ENCODE results near the gene BCAS1. TPM values are rescaled to one million over a fixed set of nuclear protein-coding genes. Genes with fewer than 3 reads are reported as not detected.

The BCAS1 gene
- total and polyA plus RNA-seq, 10 donors, result 0.23 to 1.3 (median 0.55) TPM; not detected in 2

DNA sequence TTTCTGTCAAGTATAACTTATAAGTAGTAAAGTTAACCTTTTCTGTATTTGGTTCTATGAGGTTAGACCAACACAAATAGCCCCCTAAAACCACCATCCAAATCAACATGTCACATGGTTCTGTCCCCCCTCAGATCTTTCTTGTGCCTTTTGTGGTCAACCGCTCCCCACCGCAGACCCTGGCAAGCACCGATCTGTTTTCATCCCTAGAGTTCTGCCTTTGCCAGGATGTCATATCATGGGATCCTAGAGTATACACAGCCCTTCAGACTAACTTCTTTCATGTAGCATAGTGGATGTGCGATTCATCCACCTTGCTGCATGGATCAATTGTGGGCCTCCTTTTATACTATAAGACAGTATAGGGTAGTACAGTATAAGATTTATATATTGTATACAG, 124.3 kb downstream of the BCAS1 start:
- DNase-seq, result no peak
- no peaks in the 10 kb centered on the region for H3K36me3 ChIP-seq
- 80 to 93% (median 88%) methylated on average over 4 of the region's 4 CpGs for WGBS, 5 donors

DNA sequence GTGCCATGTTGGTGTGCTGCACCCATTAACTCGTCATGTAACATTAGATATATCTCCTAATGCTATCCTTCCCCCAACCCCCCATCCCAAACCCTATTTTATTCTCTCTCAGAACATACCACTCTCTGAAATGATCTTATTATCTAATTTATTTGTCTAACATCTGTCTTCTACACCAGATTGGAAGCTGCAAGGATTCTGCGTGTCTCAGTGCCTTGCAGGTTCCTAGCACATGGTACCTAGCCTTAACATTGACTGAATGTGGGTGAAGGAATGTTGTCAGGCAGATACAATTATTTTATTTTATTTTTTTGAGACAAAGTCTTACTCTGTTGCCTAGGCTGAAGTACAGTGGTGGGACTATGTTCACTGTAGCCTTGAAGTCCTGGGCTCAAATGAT, 124.9 kb downstream of the BCAS1 start:
- H3K4me1 ChIP-seq, result peaks cover 32 to 66% (median 55%) of the 10 kb centered on the region in 6 donors
- no peak for DNase-seq
- H3K27me3 ChIP-seq (replicated peaks in 1 of 7), result no peaks in the 10 kb centered on the region
- intact Hi-C loops (cut with DNase I; ENCODE audit: low total_unique reads), result loop anchor here (10.0 kb wide), 1 partner anchor 531 kb away; no protein-coding TSS in a partner anchor
- TF ChIP-seq POLR2AphosphoS5 (IDR thresholded peaks at IDR 0.05), result no peak
- TF ChIP-seq, protein P1, sequence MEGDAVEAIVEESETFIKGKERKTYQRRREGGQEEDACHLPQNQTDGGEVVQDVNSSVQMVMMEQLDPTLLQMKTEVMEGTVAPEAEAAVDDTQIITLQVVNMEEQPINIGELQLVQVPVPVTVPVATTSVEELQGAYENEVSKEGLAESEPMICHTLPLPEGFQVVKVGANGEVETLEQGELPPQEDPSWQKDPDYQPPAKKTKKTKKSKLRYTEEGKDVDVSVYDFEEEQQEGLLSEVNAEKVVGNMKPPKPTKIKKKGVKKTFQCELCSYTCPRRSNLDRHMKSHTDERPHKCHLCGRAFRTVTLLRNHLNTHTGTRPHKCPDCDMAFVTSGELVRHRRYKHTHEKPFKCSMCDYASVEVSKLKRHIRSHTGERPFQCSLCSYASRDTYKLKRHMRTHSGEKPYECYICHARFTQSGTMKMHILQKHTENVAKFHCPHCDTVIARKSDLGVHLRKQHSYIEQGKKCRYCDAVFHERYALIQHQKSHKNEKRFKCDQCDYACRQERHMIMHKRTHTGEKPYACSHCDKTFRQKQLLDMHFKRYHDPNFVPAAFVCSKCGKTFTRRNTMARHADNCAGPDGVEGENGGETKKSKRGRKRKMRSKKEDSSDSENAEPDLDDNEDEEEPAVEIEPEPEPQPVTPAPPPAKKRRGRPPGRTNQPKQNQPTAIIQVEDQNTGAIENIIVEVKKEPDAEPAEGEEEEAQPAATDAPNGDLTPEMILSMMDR (IDR thresholded peaks at IDR 0.05 in 8 of 11, conservative IDR thresholded peaks at IDR 0.05 in 3 of 11), result no peak
- TF ChIP-seq POLR2A (IDR thresholded peaks at IDR 0.05), result no peak
- no peak overlapping the region for H3K4me3 ChIP-seq
- 88 to 99% (median 97%) methylated on average over 2 of the region's 2 CpGs for WGBS, 5 donors
- no peaks in the 10 kb centered on the region for H3K36me3 ChIP-seq
- no peaks in the 10 kb centered on the region for H3K9me3 ChIP-seq
- H3K27ac ChIP-seq, result no peak overlapping the region

More for the DNA sequence above, 124.3 kb downstream of the BCAS1 start:
- no peak overlapping the region for H3K4me3 ChIP-seq
- no peak overlapping the region for H3K27ac ChIP-seq
- H3K27me3 ChIP-seq (replicated peaks in 1 of 7), result no peaks in the 10 kb centered on the region
- peaks cover 27 to 60% (median 49%) of the 10 kb centered on the region in 6 donors for H3K4me1 ChIP-seq
- intact Hi-C loops (cut with DNase I; ENCODE audit: low total_unique reads), result loop anchor here (10.0 kb wide), 1 partner anchor 531 kb away; no protein-coding TSS in a partner anchor
- H3K9me3 ChIP-seq, result no peaks in the 10 kb centered on the region
- TF ChIP-seq POLR2AphosphoS5 (IDR thresholded peaks at IDR 0.05) (no peak), POLR2A (IDR thresholded peaks at IDR 0.05) (no peak)
- TF ChIP-seq, protein P1 (IDR thresholded peaks at IDR 0.05 in 8 of 11, conservative IDR thresholded peaks at IDR 0.05 in 3 of 11), result no peak

DNA sequence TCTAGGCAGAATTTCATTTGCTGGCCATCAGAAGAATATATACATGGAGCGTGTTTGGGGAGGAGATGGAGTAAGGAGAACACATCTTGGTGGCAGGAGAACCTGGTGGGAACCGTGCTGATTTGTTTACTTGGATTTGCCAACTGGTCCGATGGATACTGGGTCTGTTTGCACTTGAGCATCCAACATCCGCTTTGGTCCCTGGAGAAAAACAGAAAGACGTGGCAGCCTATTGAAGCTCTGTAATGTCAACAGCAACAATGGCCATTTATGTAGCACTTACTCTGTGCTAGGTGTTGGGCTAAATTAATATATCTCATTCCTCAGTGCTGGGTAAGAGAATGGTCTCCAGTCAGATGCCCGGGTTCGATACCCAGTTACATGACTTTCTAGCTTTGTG, 125.6 kb downstream of the BCAS1 start:
- TF ChIP-seq, protein P1 (IDR thresholded peaks at IDR 0.05 in 8 of 11, conservative IDR thresholded peaks at IDR 0.05 in 3 of 11), result no peak
- TF ChIP-seq POLR2A (IDR thresholded peaks at IDR 0.05) (no peak), POLR2AphosphoS5 (IDR thresholded peaks at IDR 0.05) (no peak)
- no peaks in the 10 kb centered on the region for H3K9me3 ChIP-seq
- no peak overlapping the region for H3K4me3 ChIP-seq
- intact Hi-C loops (cut with DNase I; ENCODE audit: low total_unique reads), result loop anchor here (5.0 to 10.0 kb wide), 2 partner anchors 367 to 530 kb away; no protein-coding TSS in a partner anchor
- H3K4me1 ChIP-seq, result peaks cover 35 to 66% (median 57%) of the 10 kb centered on the region in 6 donors
- H3K27ac ChIP-seq, result no peak overlapping the region
- WGBS, 5 donors, result 86 to 95% (median 87%) methylated on average over 7 of the region's 7 CpGs
- no peaks in the 10 kb centered on the region for H3K27me3 ChIP-seq (replicated peaks in 1 of 7)
- no peak for DNase-seq
- H3K36me3 ChIP-seq, result no peaks in the 10 kb centered on the region

DNA sequence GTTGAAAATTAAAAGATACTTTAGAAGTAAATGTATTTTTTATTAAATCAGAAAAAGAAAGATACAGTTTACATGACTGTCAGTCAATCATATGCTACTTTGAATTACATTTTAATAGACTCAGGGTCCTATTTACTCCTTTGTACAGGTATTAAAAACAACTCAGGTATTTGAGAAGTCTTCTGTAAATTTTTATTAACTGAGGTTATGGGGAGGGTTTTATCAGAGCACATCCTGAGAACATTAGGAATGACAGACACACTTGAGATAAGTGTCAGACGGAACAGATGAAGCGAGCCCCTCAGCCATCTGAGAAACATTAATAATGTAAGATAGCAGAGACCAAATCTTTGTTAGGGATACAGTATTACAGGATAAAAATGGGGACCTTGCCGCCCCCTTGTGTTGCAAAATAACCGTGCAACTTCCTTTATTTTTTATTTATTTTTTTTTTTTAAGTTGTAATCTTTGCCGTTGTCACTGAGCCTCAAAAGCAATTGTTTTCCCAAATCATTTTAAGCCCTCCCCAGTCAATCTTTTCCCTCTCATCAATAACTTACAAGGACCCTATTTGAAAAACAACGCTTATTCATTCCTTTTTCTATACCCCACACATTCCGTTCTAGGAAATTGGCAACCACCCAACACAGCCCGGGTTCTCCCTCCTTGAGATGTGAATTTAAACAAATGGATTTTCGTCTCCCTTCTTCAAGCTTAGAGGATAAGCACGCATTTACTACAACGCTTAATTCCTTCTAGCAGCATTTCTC, 126.7 kb downstream of the BCAS1 start:
- Histone ChIP-seq H3K36me3 (no peaks in the 10 kb centered on the region), H3K9me3 (no peaks in the 10 kb centered on the region), H3K4me1 (peaks cover 31 to 66% (median 56%) of the 10 kb centered on the region in 6 donors), H3K27me3 (replicated peaks in 1 of 7) (no peaks in the 10 kb centered on the region), H3K4me3 (peak overlapping the region in 2 of 8 donors; percentile 1 to 4), H3K27ac (no peak overlapping the region)
- intact Hi-C loops (cut with DNase I; ENCODE audit: low total_unique reads), result loop anchor here (5.0 to 10.0 kb wide), 2 partner anchors 366 to 529 kb away; no protein-coding TSS in a partner anchor
- 10 to 16% (median 11%) methylated on average over 11 of the region's 11 CpGs for WGBS, 5 donors
- DNase-seq, result no peak
- TF ChIP-seq POLR2A (IDR thresholded peaks at IDR 0.05), result no peak
- TF ChIP-seq, protein P1 (IDR thresholded peaks at IDR 0.05 in 8 of 11, conservative IDR thresholded peaks at IDR 0.05 in 3 of 11), result peak; percentile 26 to 68 (median 61)
